Measurements from ENCODE around the gene RASSF4. TPM values are rescaled to one million over a fixed set of nuclear protein-coding genes. Genes with fewer than 3 reads are reported as not detected.

Gene RASSF4
- polyA plus RNA-seq, 1 donor (not counting 4 experiments of a cell fraction or from before 2014, with no cell fraction given), result 0.20 TPM

GRCh38 chr10:45040921-45041542 lies 81.4 kb downstream of the RASSF4 start:
- Histone ChIP-seq H4K20me1 (ENCODE audit: control insufficient read depth, extremely low read depth, insufficient read depth, low read length) (no peaks in the 10 kb centered on the region), H3K79me2 (ENCODE audit: control insufficient read depth, insufficient read depth, low read length) (no peaks in the 10 kb centered on the region), H3K27me3 (ENCODE audit: control insufficient read depth, extremely low read depth, insufficient read depth, low read length) (no peaks in the 10 kb centered on the region), H3K36me3 (ENCODE audit: control insufficient read depth in 2 of 2, extremely low read depth in 1 of 2, insufficient read depth in 2 of 2, low read length in 2 of 2) (no peaks in the 10 kb centered on the region), H2AFZ (ENCODE audit: control insufficient read depth, low read length) (no peak overlapping the region), H3K4me1 (ENCODE audit: control insufficient read depth, extremely low read depth, insufficient read depth, low read length) (no peaks in the 10 kb centered on the region), H3K4me3 (ENCODE audit: control insufficient read depth in 2 of 3, extremely low read depth in 1 of 3, insufficient read depth in 2 of 3, low read depth in 1 of 3, low read length in 3 of 3) (no peak overlapping the region), H3K9ac (ENCODE audit: control insufficient read depth, extremely low read depth, insufficient read depth, low read length) (no peak overlapping the region), H3K9me3 (ENCODE audit: control insufficient read depth, low read depth, low read length) (no peaks in the 10 kb centered on the region), H3K27ac (ENCODE audit: control insufficient read depth, insufficient read depth, low read length) (no peak overlapping the region), H3K9me1 (ENCODE audit: control insufficient read depth, extremely low read depth, insufficient read depth, low read length) (no peaks in the 10 kb centered on the region), H3K4me2 (ENCODE audit: control insufficient read depth, extremely low read depth, insufficient read depth, low read depth, low read length) (no peak overlapping the region)
- DNase-seq (ENCODE audit: low read depth, low spot score) (no peak), FAIRE-seq (no peak)
- no peak for TF ChIP-seq EZH2 (IDR thresholded peaks at IDR 0.05; ENCODE audit: low read length)
- TF ChIP-seq, protein P1, sequence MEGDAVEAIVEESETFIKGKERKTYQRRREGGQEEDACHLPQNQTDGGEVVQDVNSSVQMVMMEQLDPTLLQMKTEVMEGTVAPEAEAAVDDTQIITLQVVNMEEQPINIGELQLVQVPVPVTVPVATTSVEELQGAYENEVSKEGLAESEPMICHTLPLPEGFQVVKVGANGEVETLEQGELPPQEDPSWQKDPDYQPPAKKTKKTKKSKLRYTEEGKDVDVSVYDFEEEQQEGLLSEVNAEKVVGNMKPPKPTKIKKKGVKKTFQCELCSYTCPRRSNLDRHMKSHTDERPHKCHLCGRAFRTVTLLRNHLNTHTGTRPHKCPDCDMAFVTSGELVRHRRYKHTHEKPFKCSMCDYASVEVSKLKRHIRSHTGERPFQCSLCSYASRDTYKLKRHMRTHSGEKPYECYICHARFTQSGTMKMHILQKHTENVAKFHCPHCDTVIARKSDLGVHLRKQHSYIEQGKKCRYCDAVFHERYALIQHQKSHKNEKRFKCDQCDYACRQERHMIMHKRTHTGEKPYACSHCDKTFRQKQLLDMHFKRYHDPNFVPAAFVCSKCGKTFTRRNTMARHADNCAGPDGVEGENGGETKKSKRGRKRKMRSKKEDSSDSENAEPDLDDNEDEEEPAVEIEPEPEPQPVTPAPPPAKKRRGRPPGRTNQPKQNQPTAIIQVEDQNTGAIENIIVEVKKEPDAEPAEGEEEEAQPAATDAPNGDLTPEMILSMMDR (optimal IDR thresholded peaks at IDR 0.05 in 1 of 3, IDR thresholded peaks at IDR 0.05 in 1 of 3, conservative IDR thresholded peaks at IDR 0.05 in 1 of 3; ENCODE audit: extremely low read depth in 1 of 3, insufficient read depth in 2 of 3, low read length in 3 of 3), result no peak
- dilution Hi-C loops (cut with MboI; ENCODE audit: extremely low pct_ligation_motif_present, low sequenced_read_pairs), result no loop called here

GRCh38 chr10:45044290-45044689 lies 84.7 kb downstream of the RASSF4 start:
- no peak overlapping the region for H3K9ac ChIP-seq (ENCODE audit: control insufficient read depth, extremely low read depth, insufficient read depth, low read length)
- no peaks in the 10 kb centered on the region for H3K36me3 ChIP-seq (ENCODE audit: control insufficient read depth in 2 of 2, extremely low read depth in 1 of 2, insufficient read depth in 2 of 2, low read length in 2 of 2)
- DNase-seq (ENCODE audit: low read depth, low spot score) (no peak), FAIRE-seq (no peak)
- H3K4me1 ChIP-seq (ENCODE audit: control insufficient read depth, extremely low read depth, insufficient read depth, low read length), result no peaks in the 10 kb centered on the region
- dilution Hi-C loops (cut with MboI; ENCODE audit: extremely low pct_ligation_motif_present, low sequenced_read_pairs), result no loop called here
- H3K27me3 ChIP-seq (ENCODE audit: control insufficient read depth, extremely low read depth, insufficient read depth, low read length), result no peaks in the 10 kb centered on the region
- no peak overlapping the region for H3K27ac ChIP-seq (ENCODE audit: control insufficient read depth, insufficient read depth, low read length)
- no peak overlapping the region for H3K4me2 ChIP-seq (ENCODE audit: control insufficient read depth, extremely low read depth, insufficient read depth, low read depth, low read length)
- H3K79me2 ChIP-seq (ENCODE audit: control insufficient read depth, insufficient read depth, low read length), result no peaks in the 10 kb centered on the region
- H4K20me1 ChIP-seq (ENCODE audit: control insufficient read depth, extremely low read depth, insufficient read depth, low read length), result no peaks in the 10 kb centered on the region
- H3K9me3 ChIP-seq (ENCODE audit: control insufficient read depth, low read depth, low read length), result no peaks in the 10 kb centered on the region
- no peaks in the 10 kb centered on the region for H3K9me1 ChIP-seq (ENCODE audit: control insufficient read depth, extremely low read depth, insufficient read depth, low read length)
- H3K4me3 ChIP-seq (ENCODE audit: control insufficient read depth in 2 of 3, extremely low read depth in 1 of 3, insufficient read depth in 2 of 3, low read depth in 1 of 3, low read length in 3 of 3), result no peak overlapping the region
- H2AFZ ChIP-seq (ENCODE audit: control insufficient read depth, low read length), result peak overlapping the region; percentile 42
- TF ChIP-seq, protein P1 (optimal IDR thresholded peaks at IDR 0.05 in 1 of 3, IDR thresholded peaks at IDR 0.05 in 1 of 3, conservative IDR thresholded peaks at IDR 0.05 in 1 of 3; ENCODE audit: extremely low read depth in 1 of 3, insufficient read depth in 2 of 3, low read length in 3 of 3), result no peak
- no peak for TF ChIP-seq EZH2 (IDR thresholded peaks at IDR 0.05; ENCODE audit: low read length)

Other genes with a start within 250 kb of the RASSF4 start
- gene TMEM72, start 48.5 kb upstream of the RASSF4 start, polyA plus RNA-seq, result not detected in 3 replicates
- 0.90 to 1.2 TPM (median 0.95 TPM) in 3 replicates for gene DEPP1, start 19.0 kb downstream of the RASSF4 start, polyA plus RNA-seq
- gene ZNF22, start 41.1 kb downstream of the RASSF4 start, polyA plus RNA-seq, result 4.0 to 9.4 TPM (median 6.8 TPM) in 3 replicates